Retina (tissue), 1 donor: ENCODE results near the gene FBXO7.

Source experiments
- DNase-seq: peaks from one replicate; pipeline ENCODE4 v3.0.0-alpha.2; 2016

The FBXO7 gene

DNA sequence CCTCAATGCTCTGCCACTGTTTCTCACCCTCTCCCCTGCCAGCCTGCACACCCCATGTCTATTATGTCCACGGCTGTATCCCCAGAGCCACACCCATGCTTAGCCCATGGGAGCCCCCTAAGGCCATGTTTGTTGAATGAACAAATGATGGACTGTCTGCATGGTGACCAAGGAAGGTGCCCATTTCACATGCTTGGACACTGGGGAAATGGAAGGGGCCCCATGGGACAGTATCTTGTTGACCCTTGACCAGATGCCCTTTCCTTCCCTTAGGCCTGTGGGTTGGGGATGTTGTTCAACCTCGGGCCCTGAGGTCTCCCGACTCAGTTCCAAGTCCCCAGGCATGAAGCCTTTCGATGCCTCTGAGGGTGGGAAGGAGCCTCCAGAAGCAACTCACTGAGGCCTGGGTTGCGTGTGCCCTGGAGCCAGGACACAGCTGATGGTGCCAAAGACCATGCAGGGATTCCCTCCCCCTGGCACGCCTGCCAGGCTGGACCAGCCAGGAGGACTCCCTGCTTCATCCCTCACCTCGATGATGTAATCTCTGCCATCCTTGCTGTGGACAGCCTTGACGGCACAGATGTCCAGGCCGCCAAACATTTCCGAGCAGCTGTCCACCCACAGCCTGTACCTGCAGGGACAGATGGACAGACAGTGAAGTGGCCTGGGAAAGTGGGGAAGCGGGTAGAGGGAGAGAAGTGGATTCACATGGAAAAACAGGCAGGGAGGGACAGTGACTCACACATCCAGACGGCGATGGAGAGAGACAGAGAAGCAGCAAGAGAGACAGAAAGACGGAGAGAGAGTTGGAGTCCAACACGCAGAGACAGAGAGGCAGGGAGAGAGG is 58.9 kb downstream of the FBXO7 start:
- DNase-seq = no peak

DNA sequence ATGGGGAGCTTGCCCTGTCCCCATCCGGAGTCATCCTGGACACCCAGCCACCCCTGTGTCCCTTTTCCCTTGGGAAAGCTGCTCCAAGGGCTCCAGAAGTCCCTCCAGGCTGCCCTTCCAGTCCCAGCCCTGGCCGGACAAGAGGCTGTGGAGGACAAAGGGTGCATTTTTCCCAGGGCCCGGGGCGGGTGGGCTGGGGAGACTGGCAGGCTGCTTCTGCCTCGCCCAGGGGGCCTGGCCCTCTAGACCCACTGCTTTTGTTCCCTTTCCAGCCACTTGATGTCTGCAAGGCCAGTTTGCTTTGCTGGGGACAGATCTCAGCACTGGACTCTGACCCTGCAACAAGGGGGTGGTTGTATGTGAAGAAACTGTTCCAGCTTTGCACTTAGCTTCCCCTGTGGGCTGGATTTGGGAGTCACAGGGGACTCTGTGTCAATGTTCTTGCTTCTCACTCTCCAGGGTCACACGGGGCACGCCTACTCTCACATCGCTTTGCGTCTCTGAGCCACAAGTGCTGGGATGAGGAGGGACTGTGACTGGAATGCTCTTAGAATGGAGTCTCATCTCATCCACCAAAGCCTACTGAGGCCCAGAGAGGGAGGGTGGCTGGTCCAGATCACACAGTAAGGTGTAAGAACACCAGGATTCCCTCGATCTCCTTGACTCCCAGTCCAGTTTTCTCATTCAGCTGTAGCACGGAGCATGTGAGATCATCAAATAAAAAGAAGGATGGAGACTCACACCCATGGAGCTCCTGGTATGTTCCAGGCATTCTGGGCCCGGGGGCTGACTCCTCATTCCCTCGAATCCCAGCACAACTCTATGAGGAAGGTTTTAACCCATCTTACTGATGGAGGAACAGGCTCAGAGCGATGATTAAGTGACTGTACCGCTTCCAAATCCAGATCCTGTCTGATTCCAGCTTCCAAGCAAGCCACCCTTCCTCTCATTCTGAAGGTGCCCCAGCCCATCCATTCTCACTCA is 59.9 kb downstream of the FBXO7 start:
- DNase-seq = no peak

DNA sequence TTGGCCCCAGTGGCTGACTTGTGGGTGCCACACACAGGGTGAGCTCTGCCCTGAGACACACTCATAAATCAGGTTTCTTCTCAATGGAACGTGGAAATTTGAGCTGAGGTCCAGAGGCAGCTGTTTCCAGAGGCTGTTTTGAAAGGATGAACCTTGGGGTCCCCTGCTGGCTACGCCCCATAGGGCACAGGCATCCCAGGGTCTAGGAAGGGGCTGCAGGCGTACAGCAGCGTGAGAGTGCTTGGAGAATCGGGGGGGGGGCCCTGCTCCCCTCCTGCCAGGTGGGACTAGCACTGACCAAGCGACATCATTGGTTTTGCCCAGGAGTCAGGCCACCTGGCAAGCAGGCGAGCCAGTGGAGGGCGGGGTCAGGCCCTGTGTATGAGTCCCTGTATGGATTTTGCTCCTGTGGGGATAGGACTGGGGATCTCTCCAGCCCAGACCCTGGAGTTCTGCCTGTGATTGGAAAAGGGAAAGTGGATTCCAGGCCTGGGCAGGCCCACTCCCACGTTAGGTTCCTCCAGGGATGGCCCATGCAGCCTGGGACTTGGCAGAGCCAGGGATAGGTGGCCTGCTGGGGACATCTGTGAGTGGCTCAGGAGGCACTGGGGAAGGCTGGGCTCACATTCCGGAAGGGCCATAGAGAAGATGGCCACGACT is 61.0 kb downstream of the FBXO7 start:
- no peak for DNase-seq

DNA sequence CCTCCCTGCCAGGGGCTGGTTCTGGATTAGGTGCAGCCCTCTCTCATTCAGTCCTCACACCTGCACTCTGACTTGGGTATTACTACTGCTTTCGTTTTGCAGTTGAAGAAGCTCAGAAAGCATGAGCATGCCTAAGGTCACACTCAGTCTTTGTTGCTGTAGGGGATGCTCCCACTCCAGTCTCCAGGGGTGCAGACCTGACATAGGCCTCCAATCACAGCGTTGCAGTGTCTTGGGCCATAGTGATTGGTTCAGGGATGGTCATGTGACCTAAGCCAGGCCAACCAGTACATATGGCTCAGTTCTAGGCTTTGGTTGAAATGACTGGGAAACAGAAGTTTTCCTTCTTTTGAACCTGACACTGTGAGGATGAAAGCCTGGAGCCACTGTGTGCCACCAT is 61.7 kb downstream of the FBXO7 start:
- DNase-seq = no peak

DNA sequence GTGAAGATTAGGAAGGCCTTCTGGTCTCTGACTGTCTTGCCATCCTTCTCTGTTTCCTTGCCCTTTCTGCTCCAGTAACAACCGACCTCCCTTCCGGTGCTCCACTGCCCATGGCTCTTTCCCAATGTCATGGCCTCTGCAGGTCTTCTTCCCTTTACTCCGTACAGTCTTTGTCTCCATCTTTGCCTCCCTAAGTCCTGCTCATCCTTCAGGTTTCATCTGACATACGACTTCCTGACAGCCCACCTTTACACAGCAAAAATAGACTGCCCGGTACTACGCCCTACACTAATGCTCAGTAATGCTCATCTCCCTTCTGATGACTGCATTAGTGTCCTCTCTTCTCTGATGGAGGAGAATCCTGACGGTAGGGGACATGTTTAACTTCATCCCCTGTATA is 63.9 kb downstream of the FBXO7 start:
- DNase-seq = no peak

DNA sequence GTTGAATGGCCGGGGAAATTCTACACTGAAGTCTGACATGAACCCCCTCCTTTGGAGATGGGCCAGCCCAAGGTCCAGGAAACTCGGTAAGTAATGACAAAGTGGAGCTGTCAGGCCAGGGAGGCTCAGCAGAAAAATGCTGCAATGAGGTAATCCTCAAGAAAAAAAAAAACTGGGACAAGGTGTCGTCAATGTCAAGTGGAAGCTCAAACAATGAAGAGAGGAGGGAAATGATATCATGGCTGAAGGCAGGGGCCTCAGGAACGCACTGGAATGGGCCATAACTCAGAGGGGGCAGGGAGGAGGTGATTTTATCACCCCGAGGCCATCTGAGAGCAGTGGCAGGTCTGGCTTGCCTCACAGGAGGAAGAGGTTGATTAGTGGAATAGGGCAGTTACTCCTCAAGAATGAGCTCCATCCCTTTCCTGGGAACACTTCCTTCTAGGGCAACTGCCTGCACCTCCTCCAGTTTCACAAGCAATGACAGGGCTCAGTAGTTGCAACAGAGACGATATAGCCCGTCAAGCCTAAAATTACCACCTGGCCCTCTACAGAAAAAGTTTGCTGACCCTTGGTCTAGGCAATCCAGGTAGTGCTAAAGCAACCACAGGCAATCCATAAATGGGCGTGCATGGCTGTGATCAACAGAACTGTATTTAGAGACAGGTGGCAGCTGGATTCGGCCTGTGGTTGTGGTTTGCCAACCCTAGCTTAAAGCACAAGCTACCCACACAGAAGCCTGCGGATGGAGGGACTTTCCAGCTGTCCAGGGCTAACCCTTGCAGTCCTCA is 65.2 kb downstream of the FBXO7 start:
- no peak for DNase-seq

DNA sequence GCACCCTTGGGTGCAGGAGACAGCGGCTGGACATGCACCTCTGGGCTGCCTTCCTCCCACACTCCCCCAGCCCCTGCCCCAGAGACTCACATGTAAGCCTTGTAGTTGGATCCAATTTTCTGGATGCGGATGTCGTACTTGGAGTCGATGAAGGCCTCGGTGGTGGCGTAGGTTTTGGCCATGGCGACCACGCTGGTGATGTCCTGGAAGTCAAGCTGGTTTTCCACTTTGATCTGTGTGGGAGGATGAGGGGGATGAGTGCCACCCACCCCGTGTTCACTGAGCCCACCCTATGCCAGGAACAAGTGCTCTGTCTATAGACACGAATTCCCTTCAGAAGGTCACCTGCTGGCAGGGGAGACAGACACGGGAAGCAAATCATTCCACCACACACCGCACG is 66.9 kb downstream of the FBXO7 start:
- no peak for DNase-seq

DNA sequence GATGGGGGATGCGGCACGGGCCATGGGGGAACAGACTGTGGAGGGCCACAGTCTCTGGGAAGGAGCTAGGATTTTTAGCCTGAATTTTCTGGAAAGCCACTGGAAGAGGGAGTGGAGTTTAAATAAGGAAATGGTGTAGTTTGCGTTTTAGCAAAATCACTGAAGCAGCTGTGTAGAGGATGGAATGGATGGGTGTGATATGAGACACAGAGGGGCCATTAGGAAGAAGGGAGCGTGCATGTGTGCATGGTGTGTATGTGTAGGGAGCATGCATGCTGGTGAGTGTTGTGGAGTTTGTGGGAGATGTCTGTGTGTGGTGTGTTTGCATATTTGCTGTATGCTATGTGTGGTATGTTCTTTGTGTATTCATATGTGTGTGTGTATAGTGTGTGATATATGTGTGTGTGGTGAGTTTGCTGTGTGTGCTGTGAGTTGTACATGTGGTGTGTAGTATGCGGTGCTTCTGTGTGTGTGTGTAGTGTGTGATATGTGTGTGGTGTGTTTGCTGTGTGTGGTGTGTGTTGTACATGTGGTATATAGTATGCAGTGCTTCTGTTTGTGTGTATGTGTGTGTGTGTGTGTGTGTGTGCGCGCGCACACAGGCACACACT is 67.6 kb downstream of the FBXO7 start:
- no peak for DNase-seq

DNA sequence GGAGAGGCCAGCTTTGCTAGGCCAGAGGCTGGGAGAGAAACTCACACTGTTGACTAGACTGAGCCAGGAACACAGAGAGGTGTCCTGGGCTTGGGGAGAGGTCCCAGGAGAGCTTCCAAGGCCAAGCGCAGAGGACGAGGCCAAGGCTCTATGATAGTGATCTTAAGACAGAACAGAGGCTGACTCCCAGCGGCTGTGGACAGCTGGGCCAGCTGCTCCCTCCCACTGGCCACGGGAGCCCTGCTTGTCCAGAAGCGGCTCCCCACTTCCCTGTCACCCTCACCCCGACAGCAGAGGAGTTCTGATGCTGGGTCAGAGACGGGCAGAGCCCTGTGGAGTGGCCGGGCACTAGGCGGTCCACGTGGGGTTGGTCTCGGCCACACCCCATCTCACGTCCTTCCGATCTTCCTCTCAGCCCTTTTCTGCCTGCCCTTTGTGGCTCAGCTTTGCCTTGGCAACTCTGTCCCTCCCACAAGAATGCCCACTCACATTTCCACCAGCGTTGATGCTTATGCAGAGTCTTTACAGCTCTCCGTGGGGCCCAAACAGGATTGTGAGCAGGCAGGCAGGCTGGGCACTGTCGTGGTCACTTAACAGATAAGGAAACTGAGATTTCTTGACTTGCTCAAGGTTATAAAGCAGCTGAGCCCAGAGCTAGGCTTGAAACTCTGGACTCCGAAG is 68.2 kb downstream of the FBXO7 start:
- no peak for DNase-seq

DNA sequence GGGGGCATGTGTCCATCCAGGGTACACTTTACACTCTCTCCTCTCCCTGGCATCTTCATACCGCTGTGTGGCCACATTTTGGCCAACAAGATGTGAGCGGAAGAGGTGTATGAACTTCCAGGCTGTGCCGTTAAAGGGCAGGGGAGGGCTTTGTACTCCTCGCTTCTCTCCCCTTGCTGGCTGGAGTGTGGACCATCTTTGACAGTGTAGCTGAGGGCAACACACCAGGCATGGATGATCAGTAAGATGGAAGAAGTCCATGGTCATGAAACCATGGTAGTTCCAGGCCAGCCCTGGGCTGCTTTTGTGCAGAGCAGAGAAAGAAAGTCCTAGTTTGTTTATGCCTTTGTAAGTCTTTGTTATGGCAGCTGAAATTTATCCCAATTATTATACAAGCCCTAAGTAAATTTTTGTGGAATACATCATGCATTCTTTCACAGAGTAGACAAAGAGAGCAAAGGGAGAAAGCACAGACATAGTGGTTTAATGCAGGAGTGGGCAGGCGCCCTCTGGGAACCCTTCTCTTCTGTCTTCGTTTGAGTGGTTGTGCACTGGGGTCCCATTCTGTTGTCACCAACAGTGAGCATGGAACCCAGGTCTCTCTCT is 70.4 kb downstream of the FBXO7 start:
- DNase-seq = no peak

DNA sequence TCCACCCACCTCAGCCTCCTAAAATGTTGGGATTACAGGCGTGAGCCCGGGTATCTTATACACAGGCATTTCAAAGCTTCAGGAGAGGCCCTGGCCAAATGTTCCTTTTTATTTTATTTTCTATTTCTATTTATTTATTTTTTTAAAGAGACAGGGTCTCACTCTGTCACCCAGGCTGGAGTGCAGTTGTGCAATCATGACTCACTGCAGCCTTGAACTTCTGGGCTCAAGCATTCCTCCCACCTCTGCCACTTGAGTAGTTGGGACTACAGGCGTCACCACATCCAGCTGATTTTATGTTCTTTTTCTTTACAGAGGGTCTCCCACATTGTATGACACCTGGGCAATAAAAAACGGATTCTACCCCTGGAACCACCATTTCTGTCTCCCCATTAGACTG is 71.2 kb downstream of the FBXO7 start:
- no peak for DNase-seq

DNA sequence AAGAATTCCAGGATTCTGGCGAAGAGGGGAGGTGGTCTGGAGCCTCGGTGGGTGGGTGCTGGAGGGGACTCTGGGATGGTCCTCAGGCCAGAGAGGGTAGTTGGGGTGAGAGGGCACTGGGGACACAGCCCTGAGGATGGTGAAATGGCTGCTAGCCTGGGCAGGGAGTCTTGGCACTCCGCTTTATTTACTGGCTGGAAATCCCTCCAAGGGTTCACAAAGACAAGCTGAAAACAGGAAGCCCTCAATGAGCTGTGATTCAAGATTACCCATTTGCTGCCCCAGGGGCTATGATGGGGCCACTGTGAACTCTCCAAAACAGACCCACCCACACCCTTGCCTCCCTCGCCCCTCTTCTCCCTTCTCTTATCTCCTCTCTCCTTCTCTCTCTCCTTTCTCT is 71.9 kb downstream of the FBXO7 start:
- no peak for DNase-seq

DNA sequence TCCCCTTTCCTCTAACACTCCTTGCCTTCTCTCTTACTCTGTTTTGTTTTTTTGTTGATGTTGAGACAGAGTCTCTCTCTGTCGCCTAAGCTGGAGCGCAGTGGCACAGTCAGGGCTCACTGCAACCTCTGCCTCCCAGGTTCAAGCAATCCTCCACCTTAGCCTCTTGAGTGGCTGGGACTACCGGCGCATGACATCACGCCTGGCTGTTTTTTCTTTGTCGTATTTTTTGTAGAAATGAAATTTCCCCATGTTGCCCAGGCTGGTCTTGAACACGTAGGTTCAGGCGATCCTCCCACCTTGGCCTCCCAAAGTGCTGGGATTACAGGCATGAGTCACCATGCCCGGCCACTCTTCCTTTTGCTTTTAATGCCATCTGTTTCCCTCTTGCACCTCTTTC is 72.3 kb downstream of the FBXO7 start:
- DNase-seq = no peak

DNA sequence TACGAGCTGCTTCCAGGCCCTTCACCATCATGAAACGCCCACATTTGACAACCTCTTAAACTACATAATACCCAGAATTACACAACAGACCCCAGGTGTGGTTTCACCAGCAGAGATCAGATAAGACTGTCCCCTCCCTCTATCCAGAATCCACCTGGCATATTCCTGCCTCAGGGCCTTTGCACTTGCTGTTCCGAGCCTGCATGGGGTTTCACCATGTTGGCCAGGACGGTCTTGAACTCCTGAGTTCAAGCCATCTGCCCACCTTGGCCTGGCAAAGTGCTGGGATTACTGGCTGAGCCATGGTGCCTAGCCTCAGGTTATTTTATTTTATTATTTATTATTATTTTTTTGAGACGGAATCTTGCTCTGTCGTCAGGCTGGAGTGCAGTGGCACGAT is 73.4 kb downstream of the FBXO7 start:
- no peak for DNase-seq
